ENCODE results near the gene ASS1.

The ASS1 gene

DNA sequence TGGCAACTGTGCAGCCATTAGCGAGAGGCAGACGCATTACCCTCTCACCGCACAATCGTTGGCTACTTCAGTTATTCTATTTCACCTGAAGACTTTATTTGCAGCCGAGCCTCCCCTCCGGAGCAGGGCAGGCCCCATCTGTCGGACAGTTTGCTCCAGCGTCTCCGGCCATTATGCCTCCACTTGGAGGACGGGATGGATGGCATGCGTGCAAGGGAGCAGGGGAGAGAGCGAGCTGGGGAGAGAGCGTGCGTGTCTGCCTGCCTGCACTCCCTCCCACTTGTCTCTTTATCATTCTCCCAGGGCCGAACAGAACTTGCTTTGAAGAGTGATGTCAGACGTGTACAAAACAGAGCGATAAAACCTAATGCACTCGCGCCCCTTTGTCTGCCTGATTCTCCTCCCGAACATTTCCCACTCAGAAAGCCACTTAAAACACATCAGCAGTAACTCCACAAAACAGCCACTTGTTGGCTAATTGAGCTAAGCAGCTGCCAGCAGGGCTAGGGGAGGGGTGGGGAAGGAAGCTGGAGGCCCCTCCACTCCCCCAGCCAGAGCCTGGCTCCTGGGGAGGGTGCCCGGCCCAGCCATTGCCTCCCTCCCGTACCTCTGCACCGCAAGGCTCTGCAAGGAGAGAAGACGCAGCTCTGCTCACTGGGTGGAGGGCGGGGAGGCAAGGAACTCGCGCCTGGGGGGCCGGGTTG lies 91.2 kb downstream of the ASS1 start:
- DNase-seq (ENCODE audit: low spot score), result no peak

DNA sequence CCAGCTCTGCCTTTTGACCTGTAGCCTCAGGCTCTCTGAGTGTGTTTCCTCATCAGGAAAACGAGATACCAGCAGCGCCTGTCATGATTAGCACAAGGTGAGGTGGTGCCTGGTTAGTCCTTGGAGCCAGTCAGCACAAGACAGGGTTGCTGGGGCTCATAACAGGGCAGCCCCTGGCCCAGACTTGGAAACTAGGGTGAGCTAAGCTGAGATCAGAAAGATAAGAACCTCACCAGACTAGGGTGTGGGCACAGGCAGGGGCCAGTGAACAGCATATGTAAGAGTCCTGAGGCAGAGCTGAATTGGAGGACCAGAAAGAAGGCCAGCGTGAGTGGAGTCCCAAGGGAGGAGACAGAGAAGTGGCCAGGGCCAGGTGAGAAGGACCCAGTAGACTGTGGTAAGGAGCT lies 91.9 kb downstream of the ASS1 start:
- DNase-seq (ENCODE audit: low spot score), result no peak

DNA sequence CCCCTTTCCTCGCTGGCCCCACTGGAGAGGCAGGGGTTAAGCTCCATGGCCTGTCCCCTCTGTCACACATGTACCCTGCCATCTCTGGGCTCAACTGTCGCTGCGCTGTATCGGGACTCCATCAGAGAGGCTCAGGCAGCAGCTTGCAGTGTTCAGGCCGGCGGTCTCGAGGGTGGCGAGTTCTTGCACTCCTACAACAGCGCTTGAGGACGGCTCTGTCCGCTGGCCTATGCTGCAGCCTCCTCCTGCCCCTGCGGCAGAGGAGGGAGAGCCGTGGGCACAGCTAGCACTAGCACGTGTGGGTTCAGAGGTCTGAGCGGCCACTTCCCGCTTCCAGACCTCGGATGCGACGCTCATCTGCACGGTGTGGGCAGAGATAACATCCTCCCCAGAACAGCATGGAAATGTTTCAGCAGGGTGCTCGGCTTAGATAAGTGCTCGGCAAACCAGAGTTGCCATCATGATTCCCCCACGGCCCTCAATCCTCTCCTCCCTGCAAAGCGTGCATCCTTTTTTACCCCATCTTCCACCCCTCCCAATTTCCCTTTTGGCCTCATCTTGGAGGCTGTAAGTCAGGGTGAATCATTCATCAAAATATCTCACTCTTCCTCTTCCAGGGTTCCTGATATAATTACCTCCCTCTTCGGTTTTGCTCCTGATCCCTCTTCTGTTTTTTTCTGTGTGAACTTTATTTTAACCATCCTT lies 92.7 kb downstream of the ASS1 start:
- DNase-seq (ENCODE audit: low spot score), result no peak

DNA sequence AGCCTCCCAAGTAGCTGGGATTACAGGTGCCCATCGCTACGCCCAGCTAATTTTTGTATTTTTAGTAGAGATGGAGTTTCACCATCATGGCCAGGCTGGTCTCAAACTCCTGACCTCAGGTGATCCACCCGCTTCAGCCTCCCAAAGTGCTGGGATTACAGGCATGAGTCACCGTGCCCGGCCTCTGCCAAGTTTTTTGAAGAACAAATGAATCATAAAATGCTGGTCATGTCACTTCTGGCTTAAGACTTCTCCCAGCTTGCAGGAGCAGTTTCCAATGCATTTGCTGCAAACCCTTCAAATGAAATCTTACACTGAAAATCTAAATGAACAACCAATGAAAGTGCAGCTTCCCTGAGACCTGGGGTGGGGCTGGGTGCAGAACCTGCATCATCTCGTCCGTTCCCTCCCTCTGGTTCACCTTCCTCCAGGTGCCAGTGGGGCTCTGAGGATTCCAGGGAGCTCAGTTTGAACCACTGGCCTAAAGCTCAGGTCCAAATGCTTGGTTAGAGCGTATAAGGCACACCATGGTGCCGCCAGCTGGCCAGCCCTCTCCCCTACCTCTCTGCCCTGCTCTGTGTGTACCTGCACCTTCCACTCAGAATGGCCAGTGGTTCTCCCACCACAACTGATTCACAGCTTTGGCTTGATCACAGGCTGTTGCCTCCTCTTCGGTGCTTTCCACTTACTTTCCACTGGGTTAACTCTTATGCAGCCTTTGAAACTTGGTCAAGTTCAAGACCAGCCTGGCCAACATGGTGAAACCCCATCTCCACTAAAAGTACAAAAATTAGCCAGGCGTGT lies 94.9 kb downstream of the ASS1 start:
- DNase-seq (ENCODE audit: low spot score), result no peak

DNA sequence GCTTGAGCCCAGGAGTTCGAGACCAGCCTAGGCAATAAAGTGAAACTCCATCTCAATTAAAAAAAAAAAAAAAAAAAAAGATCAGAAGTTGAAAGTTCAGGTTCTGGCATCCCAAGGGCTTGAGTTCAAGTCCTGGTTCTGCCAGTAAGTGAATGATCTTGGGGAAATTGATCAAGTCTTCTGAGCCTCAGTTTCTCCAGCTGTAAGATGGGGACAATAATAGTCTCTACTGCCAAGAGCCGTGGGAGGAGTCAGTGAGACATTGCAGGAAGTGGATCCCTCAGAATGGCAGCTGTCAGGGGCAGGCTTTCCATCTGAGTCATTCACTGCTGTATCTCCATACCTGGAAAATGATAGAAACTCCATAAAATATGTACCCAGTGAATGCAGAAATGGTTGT lies 96.8 kb downstream of the ASS1 start:
- DNase-seq (ENCODE audit: low spot score), result no peak

DNA sequence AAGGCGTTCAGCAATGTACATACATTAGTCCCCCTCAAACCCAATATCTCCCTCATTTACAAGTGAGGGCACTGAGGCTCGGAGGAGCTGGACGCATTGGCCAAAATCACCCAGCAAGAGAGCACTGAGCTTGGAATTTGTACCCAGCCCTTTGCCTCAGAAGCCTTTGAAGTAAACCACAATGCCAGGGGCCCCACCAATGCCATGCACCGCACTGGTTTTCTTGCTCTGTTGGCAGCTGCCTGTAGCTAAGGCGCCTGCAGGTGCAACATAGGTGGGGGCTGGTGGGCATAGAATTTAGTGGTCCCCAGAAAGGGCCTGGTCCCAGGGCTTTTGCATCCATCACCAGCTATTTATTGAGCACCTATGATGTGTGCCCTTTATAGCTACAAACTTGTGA lies 97.3 kb downstream of the ASS1 start:
- DNase-seq (ENCODE audit: low spot score), result no peak

DNA sequence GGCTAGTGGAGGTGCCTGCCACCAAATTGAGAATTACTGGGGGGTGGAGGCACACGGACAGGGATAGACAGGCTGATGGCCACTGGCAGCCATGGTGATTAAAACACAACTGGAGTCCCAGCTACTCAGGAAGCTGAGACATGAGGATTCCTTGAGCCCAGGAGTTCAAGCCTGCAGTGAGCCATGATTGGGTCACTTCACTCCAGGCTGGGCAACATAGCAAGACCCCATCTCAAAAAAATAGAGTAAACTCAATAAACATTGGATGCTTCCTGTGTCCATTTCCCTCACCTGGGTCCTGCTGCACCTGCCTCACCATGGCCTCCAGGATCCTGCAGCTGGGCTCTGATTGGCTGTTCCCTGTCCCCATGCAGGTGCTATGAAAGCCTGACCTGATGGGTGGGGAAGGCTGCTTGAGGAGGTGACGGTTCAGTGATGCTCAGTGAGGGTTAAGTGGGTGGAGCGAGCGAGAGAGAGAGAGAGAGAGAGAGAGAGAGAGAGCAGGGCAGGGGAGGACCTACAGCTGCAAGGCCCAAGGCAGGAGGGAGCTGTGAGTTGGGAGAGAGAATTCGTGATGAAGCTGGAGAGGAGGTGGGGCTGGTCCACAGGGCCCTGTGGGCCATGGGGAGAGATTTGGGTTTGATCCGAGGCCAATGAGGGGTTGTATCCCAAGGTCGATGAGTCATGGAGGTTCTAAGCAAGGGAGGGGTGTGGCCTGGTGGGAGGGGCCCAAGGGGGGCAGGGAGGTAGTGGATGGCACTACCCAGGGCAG lies 97.9 kb downstream of the ASS1 start:
- no peak for DNase-seq (ENCODE audit: low spot score)

DNA sequence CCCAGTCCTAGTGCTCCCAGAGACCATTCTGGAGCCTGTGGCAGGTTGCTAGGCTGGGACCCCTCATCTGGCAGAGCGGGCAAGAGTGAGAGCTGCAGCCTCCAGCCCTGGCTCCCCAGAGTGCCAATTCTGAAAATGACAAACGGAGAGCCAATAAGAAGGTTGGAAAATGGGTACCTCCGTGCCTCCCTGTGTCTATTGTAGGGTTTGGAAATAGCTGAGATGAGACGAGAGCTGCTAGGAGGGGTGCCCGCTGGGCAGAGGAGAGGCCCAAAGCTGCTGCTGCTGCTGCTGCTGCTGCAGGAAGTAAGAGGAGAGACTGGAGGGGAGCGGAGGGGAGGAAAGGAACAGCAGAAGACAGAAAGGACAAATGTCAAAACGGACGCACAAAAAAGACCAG lies 98.6 kb downstream of the ASS1 start:
- no peak for DNase-seq (ENCODE audit: low spot score)

DNA sequence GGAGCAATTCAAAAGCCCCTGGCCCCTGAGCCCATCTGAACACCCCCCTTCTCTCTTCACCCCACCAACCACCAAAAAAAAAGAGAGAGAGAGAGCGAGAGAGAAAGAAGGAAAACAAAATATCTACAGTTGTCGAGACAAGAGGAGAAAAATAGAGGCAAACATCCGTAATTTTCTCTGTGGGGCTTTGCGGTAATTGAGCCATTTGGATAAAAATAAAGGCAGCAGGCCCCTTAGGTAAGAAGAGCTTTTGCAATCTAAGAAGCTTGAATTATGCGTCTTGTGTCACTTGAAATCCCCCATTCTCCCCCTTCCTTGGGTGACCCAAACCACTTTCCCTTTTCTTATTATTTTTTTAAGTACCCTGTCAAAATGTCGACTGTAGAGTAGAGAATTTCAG lies 99.1 kb downstream of the ASS1 start:
- DNase-seq (ENCODE audit: low spot score), result no peak

DNA sequence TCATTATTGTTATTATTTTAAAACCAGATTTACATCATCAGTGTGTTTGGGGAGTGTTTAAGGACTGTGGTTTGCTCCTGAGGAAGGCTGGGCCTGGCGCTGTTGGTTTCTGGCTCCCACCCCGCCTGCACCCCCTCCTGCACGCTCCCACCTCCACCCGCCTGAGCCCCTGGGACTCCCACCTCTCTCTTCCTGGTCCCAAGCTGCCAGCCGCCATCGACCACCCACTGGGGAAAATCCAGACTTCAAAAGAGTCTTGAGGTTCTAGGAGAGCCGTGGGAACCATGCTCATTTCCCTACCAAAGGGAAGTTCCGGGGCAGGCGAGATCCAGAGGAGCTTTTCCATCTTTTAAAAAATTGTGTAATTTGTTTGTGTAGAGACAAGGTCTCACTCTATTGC lies 99.6 kb downstream of the ASS1 start:
- DNase-seq (ENCODE audit: low spot score), result no peak

DNA sequence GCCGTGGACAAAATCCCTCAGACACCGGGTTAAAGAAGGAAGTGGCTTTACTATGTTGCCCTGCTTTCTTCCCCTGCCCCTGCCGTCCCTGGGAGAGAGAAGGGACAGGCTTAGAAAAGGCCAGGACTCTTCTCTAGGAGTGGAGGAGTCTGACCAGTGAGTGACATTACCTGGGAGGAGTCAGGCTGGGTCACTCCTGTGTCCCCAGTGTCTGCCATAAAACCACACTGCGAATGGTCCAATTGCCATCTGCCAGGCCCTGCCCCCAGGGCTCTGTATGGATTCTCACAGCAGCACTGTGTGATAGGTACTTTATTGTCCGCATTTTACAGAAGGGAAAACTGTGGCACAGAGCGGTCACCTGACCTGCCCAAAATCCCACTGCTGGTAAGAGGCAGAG lies 103.3 kb downstream of the ASS1 start:
- no peak for DNase-seq (ENCODE audit: low spot score)

DNA sequence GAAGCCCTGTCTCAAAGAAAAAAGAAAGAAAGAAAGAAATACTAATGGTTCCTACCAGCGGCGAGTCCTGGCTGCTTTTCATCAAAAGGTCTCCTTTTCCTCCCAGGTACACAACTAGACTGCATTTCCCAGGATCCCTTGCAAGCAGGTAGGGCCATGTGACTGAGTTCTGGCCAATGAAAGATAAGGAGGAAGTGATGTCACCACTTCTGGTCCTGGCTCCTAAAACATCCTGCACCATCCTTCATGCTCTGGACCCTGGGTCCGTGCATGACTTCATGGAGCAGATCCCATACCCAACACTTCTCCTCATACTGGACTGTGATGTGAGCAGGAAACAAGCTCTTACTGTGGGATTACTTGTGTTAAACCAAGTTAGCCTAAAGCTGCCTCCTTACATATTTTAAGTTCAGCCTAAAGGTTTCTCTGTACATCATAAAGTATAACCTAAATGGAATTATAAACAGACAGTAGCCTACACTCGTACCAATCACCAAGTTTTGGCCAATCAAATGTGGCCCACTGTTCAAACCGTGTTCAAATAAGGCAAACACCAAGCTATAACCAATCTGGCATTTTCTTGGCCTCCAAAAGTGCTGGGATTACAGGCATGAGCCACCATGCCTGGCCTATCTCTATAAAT lies 104.5 kb downstream of the ASS1 start:
- no peak for DNase-seq (ENCODE audit: low spot score)

Measured in globus pallidus (tissue), 1 donor.